ENCODE results near the gene ODF2.

The ODF2 gene

GRCh38 chr9:128494108-128494745 is 38.4 kb downstream of the ODF2 start:
- TF ChIP-seq NFIC (IDR thresholded peaks at IDR 0.05), result peak; percentile 55
- TF ChIP-seq FOXM1 (IDR thresholded peaks at IDR 0.05; ENCODE audit: borderline replicate concordance, low read depth), result no peak

DNA sequence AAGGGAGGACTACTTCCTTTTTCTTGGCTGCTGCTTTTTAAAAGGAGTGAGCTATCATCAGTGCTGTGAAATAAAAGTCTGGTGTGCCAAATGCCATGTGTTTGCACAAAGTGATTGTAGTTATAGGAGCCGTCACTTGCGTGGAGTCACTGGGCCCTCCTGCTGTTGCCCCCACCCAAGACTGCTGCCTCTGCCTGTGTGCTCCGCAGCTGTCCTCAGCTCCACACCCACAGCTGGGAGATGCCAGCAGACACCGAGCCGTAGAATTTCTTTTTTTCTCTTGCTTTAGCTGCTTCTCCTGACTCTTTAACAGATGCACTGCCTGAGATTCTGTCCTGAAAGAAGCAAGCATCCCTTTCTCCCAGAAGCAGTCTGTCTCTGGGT is 38.9 kb downstream of the ODF2 start:
- TF ChIP-seq CEBPB (IDR thresholded peaks at IDR 0.05), result no peak
- TF ChIP-seq TEAD4 (IDR thresholded peaks at IDR 0.05), result no peak
- no peak for TF ChIP-seq FOXM1 (IDR thresholded peaks at IDR 0.05; ENCODE audit: borderline replicate concordance, low read depth)
- TF ChIP-seq RAD21 (IDR thresholded peaks at IDR 0.05; ENCODE audit: low read depth), result no peak
- no peak for TF ChIP-seq EP300 (IDR thresholded peaks at IDR 0.05; ENCODE audit: borderline replicate concordance)
- no peak for TF ChIP-seq TAF1 (IDR thresholded peaks at IDR 0.05; ENCODE audit: low read depth)
- TF ChIP-seq TCF12 (IDR thresholded peaks at IDR 0.05; ENCODE audit: low read depth), result no peak
- TF ChIP-seq EGR1 (IDR thresholded peaks at IDR 0.05), result no peak
- TF ChIP-seq ZBTB7A (IDR thresholded peaks at IDR 0.05; ENCODE audit: low read depth), result no peak
- TF ChIP-seq YY1 (IDR thresholded peaks at IDR 0.05; ENCODE audit: low read depth), result no peak
- no peak for TF ChIP-seq MAX (IDR thresholded peaks at IDR 0.05)
- TF ChIP-seq, protein P1, sequence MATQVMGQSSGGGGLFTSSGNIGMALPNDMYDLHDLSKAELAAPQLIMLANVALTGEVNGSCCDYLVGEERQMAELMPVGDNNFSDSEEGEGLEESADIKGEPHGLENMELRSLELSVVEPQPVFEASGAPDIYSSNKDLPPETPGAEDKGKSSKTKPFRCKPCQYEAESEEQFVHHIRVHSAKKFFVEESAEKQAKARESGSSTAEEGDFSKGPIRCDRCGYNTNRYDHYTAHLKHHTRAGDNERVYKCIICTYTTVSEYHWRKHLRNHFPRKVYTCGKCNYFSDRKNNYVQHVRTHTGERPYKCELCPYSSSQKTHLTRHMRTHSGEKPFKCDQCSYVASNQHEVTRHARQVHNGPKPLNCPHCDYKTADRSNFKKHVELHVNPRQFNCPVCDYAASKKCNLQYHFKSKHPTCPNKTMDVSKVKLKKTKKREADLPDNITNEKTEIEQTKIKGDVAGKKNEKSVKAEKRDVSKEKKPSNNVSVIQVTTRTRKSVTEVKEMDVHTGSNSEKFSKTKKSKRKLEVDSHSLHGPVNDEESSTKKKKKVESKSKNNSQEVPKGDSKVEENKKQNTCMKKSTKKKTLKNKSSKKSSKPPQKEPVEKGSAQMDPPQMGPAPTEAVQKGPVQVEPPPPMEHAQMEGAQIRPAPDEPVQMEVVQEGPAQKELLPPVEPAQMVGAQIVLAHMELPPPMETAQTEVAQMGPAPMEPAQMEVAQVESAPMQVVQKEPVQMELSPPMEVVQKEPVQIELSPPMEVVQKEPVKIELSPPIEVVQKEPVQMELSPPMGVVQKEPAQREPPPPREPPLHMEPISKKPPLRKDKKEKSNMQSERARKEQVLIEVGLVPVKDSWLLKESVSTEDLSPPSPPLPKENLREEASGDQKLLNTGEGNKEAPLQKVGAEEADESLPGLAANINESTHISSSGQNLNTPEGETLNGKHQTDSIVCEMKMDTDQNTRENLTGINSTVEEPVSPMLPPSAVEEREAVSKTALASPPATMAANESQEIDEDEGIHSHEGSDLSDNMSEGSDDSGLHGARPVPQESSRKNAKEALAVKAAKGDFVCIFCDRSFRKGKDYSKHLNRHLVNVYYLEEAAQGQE (IDR thresholded peaks at IDR 0.05; ENCODE audit: low read depth), result no peak
- TF ChIP-seq NFIC (IDR thresholded peaks at IDR 0.05), result no peak
- TF ChIP-seq USF1 (IDR thresholded peaks at IDR 0.05), result no peak
- TF ChIP-seq CREB1 (IDR thresholded peaks at IDR 0.05; ENCODE audit: low read depth), result no peak

GRCh38 chr9:128495296-128495695 is 39.5 kb downstream of the ODF2 start:
- no peak for TF ChIP-seq YY1 (IDR thresholded peaks at IDR 0.05; ENCODE audit: low read depth)
- no peak for TF ChIP-seq TAF1 (IDR thresholded peaks at IDR 0.05; ENCODE audit: low read depth)
- no peak for TF ChIP-seq USF1 (IDR thresholded peaks at IDR 0.05)
- no peak for TF ChIP-seq TCF12 (IDR thresholded peaks at IDR 0.05; ENCODE audit: low read depth)
- TF ChIP-seq EP300 (IDR thresholded peaks at IDR 0.05; ENCODE audit: borderline replicate concordance), result no peak
- TF ChIP-seq EGR1 (IDR thresholded peaks at IDR 0.05), result no peak
- TF ChIP-seq FOXM1 (IDR thresholded peaks at IDR 0.05; ENCODE audit: borderline replicate concordance, low read depth), result no peak
- TF ChIP-seq ZBTB7A (IDR thresholded peaks at IDR 0.05; ENCODE audit: low read depth), result no peak
- no peak for TF ChIP-seq CEBPB (IDR thresholded peaks at IDR 0.05)
- no peak for TF ChIP-seq RAD21 (IDR thresholded peaks at IDR 0.05; ENCODE audit: low read depth)
- TF ChIP-seq CREB1 (IDR thresholded peaks at IDR 0.05; ENCODE audit: low read depth), result no peak
- no peak for TF ChIP-seq MAX (IDR thresholded peaks at IDR 0.05)
- TF ChIP-seq TEAD4 (IDR thresholded peaks at IDR 0.05), result no peak
- no peak for TF ChIP-seq NFIC (IDR thresholded peaks at IDR 0.05)
- TF ChIP-seq, protein P1 (IDR thresholded peaks at IDR 0.05; ENCODE audit: low read depth), result no peak

- TF ChIP-seq YY1 (IDR thresholded peaks at IDR 0.05; ENCODE audit: low read depth), result no peak
- no peak for TF ChIP-seq TAF1 (IDR thresholded peaks at IDR 0.05; ENCODE audit: low read depth)
- TF ChIP-seq USF1 (IDR thresholded peaks at IDR 0.05), result no peak
- TF ChIP-seq TCF12 (IDR thresholded peaks at IDR 0.05; ENCODE audit: low read depth), result no peak
- no peak for TF ChIP-seq NFIC (IDR thresholded peaks at IDR 0.05)
- TF ChIP-seq EP300 (IDR thresholded peaks at IDR 0.05; ENCODE audit: borderline replicate concordance), result no peak
- no peak for TF ChIP-seq FOXM1 (IDR thresholded peaks at IDR 0.05; ENCODE audit: borderline replicate concordance, low read depth)
- TF ChIP-seq TEAD4 (IDR thresholded peaks at IDR 0.05), result no peak
Observed at GRCh38 chr9:128495804-128496417, 40.1 kb downstream of the ODF2 start.

GRCh38 chr9:128497824-128498610 is 42.2 kb downstream of the ODF2 start:
- no peak for TF ChIP-seq TAF1 (IDR thresholded peaks at IDR 0.05; ENCODE audit: low read depth)
- TF ChIP-seq NFIC (IDR thresholded peaks at IDR 0.05), result no peak
- TF ChIP-seq FOXM1 (IDR thresholded peaks at IDR 0.05; ENCODE audit: borderline replicate concordance, low read depth), result no peak
- TF ChIP-seq MAX (IDR thresholded peaks at IDR 0.05), result no peak
- no peak for TF ChIP-seq CEBPB (IDR thresholded peaks at IDR 0.05)
